Karpas-422 (cell line): ENCODE data around the gene SMARCB1. TPM values are rescaled to one million over a fixed set of nuclear protein-coding genes. Genes with fewer than 3 reads are reported as not detected.
A peak's percentile ranks its signal among the peaks of the same experiment; 100 is the strongest.

ENCODE experiments used
- DNase-seq: peaks from one replicate; pipeline ENCODE4 v3.0.0-alpha.2; 2015
- H2AFZ ChIP-seq: fragments of 200-600 bp; sonication (generic); 2 replicates; pipeline ENCODE4 v1.6.1; 2014; ENCODE audit warnings: antibody characterized with exemption, low read length, mixed read lengths
- H3K27ac ChIP-seq: fragments of 200-600 bp; sonication (generic); 2 replicates; pipeline ENCODE4 v1.5.1; 2014; ENCODE audit warnings: mild to moderate bottlenecking, low read length, moderate library complexity
- H3K27me3 ChIP-seq: fragments of 200-600 bp; sonication (generic); 2 replicates; pipeline ENCODE4 v1.6.1; 2014; ENCODE audit warnings: low read length, mixed read lengths
- H3K36me3 ChIP-seq: fragments of 200-600 bp; sonication (generic); 2 replicates; pipeline ENCODE4 v1.6.1; 2014; ENCODE audit warnings: low read length, mixed read lengths; ENCODE audit not compliant: insufficient read depth
- H3K4me1 ChIP-seq: fragments of 200-600 bp; sonication (generic); 2 replicates; pipeline ENCODE4 v1.6.1; 2014; ENCODE audit warnings: mild to moderate bottlenecking, low read length, mixed read lengths
- H3K4me2 ChIP-seq: fragments of 200-600 bp; sonication (generic); 2 replicates; pipeline ENCODE4 v1.6.1; 2014; ENCODE audit warnings: low read length, low read depth, mild to moderate bottlenecking; ENCODE audit not compliant: poor library complexity, severe bottlenecking
- H3K4me3 ChIP-seq: fragments of 200-600 bp; sonication (generic); 2 replicates; pipeline ENCODE4 v1.5.1; 2014; ENCODE audit warnings: mild to moderate bottlenecking, antibody characterized with exemption, low read length, mixed read lengths
- H3K79me2 ChIP-seq: fragments of 200-600 bp; sonication (generic); 2 replicates; pipeline ENCODE4 v1.6.1; 2014; ENCODE audit warnings: mild to moderate bottlenecking, low read length, mixed read lengths
- H3K9ac ChIP-seq: fragments of 200-600 bp; sonication (generic); 2 replicates; pipeline ENCODE4 v1.6.0; 2014; ENCODE audit warnings: low read length
- H3K9me2 ChIP-seq: fragments of 200-600 bp; sonication (generic), shearing (Covaris generic); replicated peaks from 2 replicates; pipeline ENCODE4 v1.6.0; 2014; ENCODE audit warnings: mild to moderate bottlenecking, low read length, moderate library complexity; ENCODE audit not compliant: insufficient read depth
- H3K9me3 ChIP-seq: fragments of 300-700, 200-600 bp; sonication (generic); 2 replicates; pipeline ENCODE4 v1.6.1; 2014; ENCODE audit warnings: low read length, mixed read lengths
- H4K20me1 ChIP-seq: fragments of 200-600 bp; sonication (generic); 2 replicates; pipeline ENCODE4 v1.6.1; 2014; ENCODE audit warnings: mild to moderate bottlenecking, antibody characterized with exemption, low read length, low read depth; ENCODE audit not compliant: insufficient read depth
- total RNA-seq: library from RNA; depleted of rRNA; stranded (reverse); fragments of >200 nt; shearing (Covaris generic); gene quantifications from 2 replicates; pipeline ENCODE4 v1.2.3, GENCODE V29; 2014; ENCODE audit warnings: low replicate concordance

Gene SMARCB1
- total RNA-seq, 1 experiment from 2014 or later, result 400 TPM

DNA sequence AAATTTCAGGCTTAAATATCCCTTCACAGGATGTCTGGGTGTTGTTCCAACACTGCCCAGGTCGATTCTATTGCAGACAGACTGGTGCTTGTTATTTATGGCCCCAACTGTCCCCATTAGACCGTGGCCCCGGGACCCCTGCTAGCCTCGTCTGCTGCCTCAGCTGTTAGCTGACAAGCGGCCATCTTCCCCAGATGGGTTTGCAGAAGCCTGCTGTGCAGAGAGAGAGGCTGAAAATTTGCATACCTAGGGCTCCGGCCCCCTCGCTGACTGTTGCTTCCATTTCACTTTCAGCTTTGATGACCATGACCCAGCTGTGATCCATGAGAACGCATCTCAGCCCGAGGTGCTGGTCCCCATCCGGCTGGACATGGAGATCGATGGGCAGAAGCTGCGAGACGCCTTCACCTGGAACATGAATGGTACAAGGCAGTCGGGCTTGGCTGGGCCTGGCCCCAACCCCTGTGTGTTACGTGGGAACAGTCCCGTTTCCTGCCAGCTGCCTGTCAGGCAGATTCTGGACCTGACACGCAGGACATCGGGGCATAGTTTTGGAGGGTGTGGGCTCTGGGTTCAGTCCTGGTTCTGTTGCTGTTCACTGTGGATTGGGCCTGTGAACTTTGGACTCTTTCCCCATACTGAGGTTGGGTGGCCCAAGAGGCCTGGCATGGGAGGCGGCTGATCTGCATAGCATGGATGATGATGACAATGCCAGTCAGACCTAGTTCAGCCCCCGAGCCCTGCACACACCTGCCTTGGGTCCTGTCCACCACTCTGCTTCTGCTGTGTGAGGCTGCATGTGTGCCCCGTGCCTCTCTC, 16.4 kb downstream of the SMARCB1 start:
- Histone ChIP-seq H3K4me3 (peak overlapping the region; percentile 65), H3K9ac (peak overlapping the region; percentile 82), H4K20me1 (no peaks in the 10 kb centered on the region), H3K36me3 (peaks cover 42% of the 10 kb centered on the region), H3K4me2 (peak overlapping the region; percentile 95), H3K9me3 (no peaks in the 10 kb centered on the region), H3K9me2 (no peaks in the 10 kb centered on the region), H3K27me3 (no peaks in the 10 kb centered on the region), H2AFZ (no peak overlapping the region), H3K27ac (peak overlapping the region; percentile 97), H3K79me2 (peaks cover 47% of the 10 kb centered on the region), H3K4me1 (peaks cover 86% of the 10 kb centered on the region)
- DNase-seq, result peak; percentile 88

DNA sequence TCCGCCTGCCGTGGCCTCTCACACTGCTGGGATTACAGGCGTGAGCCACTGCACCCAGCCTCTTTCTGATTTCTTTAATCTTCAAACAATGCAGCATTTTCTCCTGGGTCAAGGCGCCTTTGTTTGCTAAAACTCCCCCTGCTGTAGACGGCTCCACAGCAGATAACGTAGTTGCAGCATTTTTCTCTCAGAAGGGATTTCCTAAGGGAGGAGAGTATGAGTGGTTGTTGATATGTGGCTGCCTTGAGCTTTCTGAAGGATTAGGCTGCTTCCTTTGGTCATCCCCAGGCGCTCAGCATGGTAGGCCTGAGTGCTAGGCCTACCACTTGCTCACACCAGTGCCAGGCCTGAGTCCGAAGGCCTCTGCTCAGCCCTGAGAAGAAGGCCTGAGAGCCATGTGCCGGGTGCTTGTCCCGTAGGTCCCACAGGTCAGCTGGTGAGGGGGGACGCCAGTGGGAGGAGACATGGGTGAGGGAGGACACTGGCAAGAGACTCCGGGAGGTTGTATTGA, 18.1 kb downstream of the SMARCB1 start:
- H3K27me3 ChIP-seq, result no peaks in the 10 kb centered on the region
- no peaks in the 10 kb centered on the region for H3K9me2 ChIP-seq
- no peaks in the 10 kb centered on the region for H3K9me3 ChIP-seq
- peak overlapping the region; percentile 82 for H3K9ac ChIP-seq
- peak overlapping the region; percentile 97 for H3K27ac ChIP-seq
- no peaks in the 10 kb centered on the region for H4K20me1 ChIP-seq
- peak overlapping the region; percentile 65 for H3K4me3 ChIP-seq
- peak overlapping the region; percentile 95 for H3K4me2 ChIP-seq
- peak; percentile 71 for DNase-seq
- peaks cover 38% of the 10 kb centered on the region for H3K36me3 ChIP-seq
- no peak overlapping the region for H2AFZ ChIP-seq
- H3K79me2 ChIP-seq, result peaks cover 47% of the 10 kb centered on the region
- H3K4me1 ChIP-seq, result peaks cover 70% of the 10 kb centered on the region

DNA sequence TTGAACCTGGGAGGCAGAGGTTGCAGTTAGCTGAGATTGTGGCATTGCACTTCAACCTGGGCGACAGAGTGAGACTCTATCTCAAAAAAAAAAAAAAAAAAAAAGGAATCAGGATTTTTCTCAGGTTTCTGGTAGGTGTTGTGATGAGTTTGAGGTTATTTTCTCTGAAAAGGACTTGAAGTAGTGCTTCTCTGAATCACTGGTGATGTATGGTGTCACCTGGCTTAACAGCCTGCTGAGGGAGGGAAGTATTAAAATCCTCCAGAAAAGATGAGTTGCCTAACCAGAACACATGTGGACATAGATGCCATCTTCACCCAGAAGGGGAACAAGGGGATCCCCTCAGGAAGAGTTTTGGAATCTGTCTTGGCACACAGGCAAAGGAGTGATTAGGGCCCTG, 20.1 kb downstream of the SMARCB1 start:
- Histone ChIP-seq H3K79me2 (peaks cover 55% of the 10 kb centered on the region), H3K4me1 (peaks cover 50% of the 10 kb centered on the region), H3K4me3 (no peak overlapping the region), H3K9ac (no peak overlapping the region), H3K4me2 (no peak overlapping the region), H3K27ac (peak overlapping the region; percentile 97), H3K27me3 (no peaks in the 10 kb centered on the region), H2AFZ (no peak overlapping the region), H3K9me2 (no peaks in the 10 kb centered on the region), H3K36me3 (peaks cover 43% of the 10 kb centered on the region), H3K9me3 (no peaks in the 10 kb centered on the region), H4K20me1 (no peaks in the 10 kb centered on the region)
- no peak for DNase-seq

DNA sequence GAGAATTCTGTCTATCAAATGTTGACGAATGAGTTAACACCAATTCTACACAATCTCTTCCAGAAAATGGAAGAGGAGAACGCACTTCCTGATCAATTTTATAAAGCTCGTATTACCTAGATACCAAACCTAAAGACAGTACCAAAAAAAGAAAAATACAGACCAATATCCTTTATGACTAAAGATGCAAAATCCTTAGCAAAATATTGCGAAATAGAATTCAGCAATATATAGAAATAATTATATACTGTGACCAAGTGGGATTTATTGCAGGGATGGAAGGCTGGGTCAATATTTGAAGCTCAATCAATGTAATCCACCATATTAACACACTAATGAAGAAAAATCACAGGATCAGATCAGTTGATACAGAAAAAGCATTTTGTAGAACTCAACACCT, 25.6 kb downstream of the SMARCB1 start:
- no peak overlapping the region for H3K4me3 ChIP-seq
- H3K27ac ChIP-seq, result no peak overlapping the region
- no peak overlapping the region for H2AFZ ChIP-seq
- peaks cover 41% of the 10 kb centered on the region for H3K36me3 ChIP-seq
- H3K79me2 ChIP-seq, result peaks cover 44% of the 10 kb centered on the region
- DNase-seq, result no peak
- H3K9me3 ChIP-seq, result no peaks in the 10 kb centered on the region
- H3K27me3 ChIP-seq, result no peaks in the 10 kb centered on the region
- H3K4me2 ChIP-seq, result no peak overlapping the region
- H3K9ac ChIP-seq, result no peak overlapping the region
- H3K9me2 ChIP-seq, result no peaks in the 10 kb centered on the region
- H3K4me1 ChIP-seq, result peaks cover 16% of the 10 kb centered on the region
- no peaks in the 10 kb centered on the region for H4K20me1 ChIP-seq

DNA sequence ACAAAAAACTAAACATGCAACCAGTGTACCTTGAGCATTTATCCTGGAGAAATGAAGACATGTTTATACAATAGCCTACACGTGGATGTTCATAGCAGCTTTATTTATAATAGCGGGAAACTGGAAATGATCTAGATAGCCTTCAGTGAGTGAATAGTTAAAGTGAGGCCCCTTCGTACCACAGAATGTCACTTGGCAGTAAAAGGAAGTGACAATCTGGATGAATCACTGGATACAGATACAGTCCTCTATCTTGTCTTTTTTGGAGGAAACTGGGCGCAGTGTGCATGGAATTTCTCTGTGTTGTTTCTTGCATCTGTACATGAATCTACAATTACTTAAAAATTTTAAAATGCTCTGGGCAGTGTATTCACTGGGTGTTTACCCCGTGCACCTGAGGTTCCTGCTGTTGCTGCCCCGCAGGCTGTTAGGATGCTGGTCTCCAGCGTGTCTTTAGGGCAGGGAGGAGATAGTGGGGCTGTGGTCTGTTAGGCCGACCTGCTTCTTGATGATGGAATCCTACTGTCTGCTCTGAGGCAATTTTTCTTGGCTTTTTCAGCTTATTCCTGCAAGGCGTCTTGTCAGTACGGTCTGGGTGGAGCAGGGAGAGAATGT, 28.9 kb downstream of the SMARCB1 start:
- Histone ChIP-seq H3K27me3 (no peaks in the 10 kb centered on the region), H3K4me3 (no peak overlapping the region), H3K27ac (no peak overlapping the region), H3K36me3 (peaks cover 60% of the 10 kb centered on the region), H2AFZ (no peak overlapping the region), H3K79me2 (peaks cover 56% of the 10 kb centered on the region), H3K9ac (no peak overlapping the region), H3K9me2 (no peaks in the 10 kb centered on the region), H3K4me2 (no peak overlapping the region), H3K9me3 (no peaks in the 10 kb centered on the region), H3K4me1 (peaks cover 47% of the 10 kb centered on the region), H4K20me1 (no peaks in the 10 kb centered on the region)
- no peak for DNase-seq

DNA sequence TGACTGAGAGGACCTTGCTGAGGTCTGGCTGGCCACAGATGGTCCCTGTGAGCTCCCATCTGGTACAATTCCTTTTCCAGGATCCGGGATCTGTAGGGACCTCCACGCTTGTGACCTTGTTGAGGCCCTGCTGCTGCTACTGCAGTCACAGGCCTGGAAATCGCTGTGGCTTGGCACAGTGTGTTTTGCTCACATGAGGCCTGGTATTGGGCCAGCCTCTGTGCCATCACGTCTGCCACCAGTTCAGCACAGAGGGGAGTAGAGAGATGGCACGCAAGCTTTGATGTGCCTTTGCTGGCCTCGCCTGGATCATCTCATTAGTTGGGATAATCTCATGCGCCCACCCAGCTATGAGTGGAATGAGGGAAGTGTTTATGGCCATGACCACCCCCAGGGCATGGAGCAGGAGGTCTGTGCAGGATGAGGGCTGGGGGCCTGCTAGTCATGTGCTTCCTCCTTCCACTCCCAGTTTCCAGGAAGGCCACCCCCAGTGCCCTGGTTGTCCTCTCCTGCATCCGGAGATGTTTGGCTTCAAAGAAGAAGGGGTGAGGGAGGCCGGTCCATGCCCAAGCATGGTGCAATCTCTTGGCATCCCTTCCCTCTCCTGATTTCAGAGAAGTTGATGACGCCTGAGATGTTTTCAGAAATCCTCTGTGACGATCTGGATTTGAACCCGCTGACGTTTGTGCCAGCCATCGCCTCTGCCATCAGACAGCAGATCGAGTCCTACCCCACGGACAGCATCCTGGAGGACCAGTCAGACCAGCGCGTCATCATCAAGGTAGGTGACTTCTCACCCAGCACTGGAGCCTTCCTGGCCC, 29.6 kb downstream of the SMARCB1 start:
- no peaks in the 10 kb centered on the region for H3K9me3 ChIP-seq
- no peaks in the 10 kb centered on the region for H3K27me3 ChIP-seq
- H3K9me2 ChIP-seq, result no peaks in the 10 kb centered on the region
- H3K9ac ChIP-seq, result no peak overlapping the region
- DNase-seq, result no peak
- no peaks in the 10 kb centered on the region for H4K20me1 ChIP-seq
- H3K4me1 ChIP-seq, result peaks cover 53% of the 10 kb centered on the region
- no peak overlapping the region for H3K27ac ChIP-seq
- no peak overlapping the region for H3K4me3 ChIP-seq
- no peak overlapping the region for H3K4me2 ChIP-seq
- peaks cover 56% of the 10 kb centered on the region for H3K36me3 ChIP-seq
- peaks cover 60% of the 10 kb centered on the region for H3K79me2 ChIP-seq
- H2AFZ ChIP-seq, result no peak overlapping the region

DNA sequence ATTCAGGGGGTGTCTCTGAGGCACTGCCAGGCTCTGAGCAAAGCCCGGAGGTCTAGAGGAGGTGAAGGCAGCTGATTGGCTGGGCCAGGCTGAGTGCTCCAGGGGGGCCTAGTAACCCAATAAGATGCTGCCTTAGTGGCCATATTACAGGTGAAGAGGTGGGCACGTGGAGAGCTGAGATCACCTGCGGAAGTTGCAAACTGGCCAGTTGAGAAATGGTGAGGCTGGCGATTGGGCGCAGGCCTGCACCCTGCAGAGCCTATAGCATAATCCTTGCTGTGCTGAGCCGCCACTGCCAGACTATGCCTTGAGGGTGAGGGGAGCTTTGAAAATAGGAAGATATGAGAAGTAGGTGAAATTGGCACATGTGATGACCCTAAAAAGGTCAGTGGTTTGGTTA, 30.4 kb downstream of the SMARCB1 start:
- no peak overlapping the region for H3K9ac ChIP-seq
- no peak overlapping the region for H3K4me2 ChIP-seq
- H2AFZ ChIP-seq, result no peak overlapping the region
- H3K79me2 ChIP-seq, result peaks cover 55% of the 10 kb centered on the region
- peaks cover 53% of the 10 kb centered on the region for H3K4me1 ChIP-seq
- H3K4me3 ChIP-seq, result no peak overlapping the region
- no peaks in the 10 kb centered on the region for H3K27me3 ChIP-seq
- H3K36me3 ChIP-seq, result peaks cover 50% of the 10 kb centered on the region
- DNase-seq, result no peak
- H4K20me1 ChIP-seq, result 0 out of 2 replicates have a peak, but pooled peaks cover under 1% of the 10 kb centered on the region
- no peak overlapping the region for H3K27ac ChIP-seq
- no peaks in the 10 kb centered on the region for H3K9me2 ChIP-seq
- no peaks in the 10 kb centered on the region for H3K9me3 ChIP-seq

DNA sequence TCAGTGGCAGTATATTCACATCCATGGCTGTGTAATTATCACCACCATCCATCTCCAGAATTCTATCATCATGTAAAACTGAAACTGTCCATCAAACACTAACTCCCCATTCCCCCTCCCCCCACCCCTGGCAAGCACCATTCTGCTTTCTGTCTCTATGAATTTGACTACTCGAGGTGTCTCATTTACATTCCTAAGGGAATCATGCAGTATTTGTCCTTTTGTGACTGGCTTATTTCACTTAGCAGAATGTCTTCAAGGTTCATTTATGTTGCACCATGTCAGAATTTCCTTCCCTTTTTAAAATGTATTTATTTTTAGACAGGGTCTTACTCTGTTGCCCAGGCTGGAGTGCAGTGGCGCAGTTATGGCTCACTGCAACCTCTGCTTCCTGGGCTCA, 31.8 kb downstream of the SMARCB1 start:
- Histone ChIP-seq H4K20me1 (0 out of 2 replicates have a peak, but pooled peaks cover 6% of the 10 kb centered on the region), H3K27ac (peak overlapping the region; percentile 69), H3K9me2 (no peaks in the 10 kb centered on the region), H3K79me2 (peaks cover 53% of the 10 kb centered on the region), H3K9me3 (no peaks in the 10 kb centered on the region), H3K4me3 (no peak overlapping the region), H2AFZ (no peak overlapping the region), H3K9ac (no peak overlapping the region), H3K36me3 (peaks cover 53% of the 10 kb centered on the region), H3K4me2 (peak overlapping the region; percentile 14), H3K27me3 (no peaks in the 10 kb centered on the region), H3K4me1 (peaks cover 63% of the 10 kb centered on the region)
- peak; percentile 76 for DNase-seq
